ENCODE measurements around the gene SLC3A2.

GRCh38 chr11:62881579-62882430 lies 1.1 kb downstream of the SLC3A2 start:
- TF ChIP-seq, protein P1, sequence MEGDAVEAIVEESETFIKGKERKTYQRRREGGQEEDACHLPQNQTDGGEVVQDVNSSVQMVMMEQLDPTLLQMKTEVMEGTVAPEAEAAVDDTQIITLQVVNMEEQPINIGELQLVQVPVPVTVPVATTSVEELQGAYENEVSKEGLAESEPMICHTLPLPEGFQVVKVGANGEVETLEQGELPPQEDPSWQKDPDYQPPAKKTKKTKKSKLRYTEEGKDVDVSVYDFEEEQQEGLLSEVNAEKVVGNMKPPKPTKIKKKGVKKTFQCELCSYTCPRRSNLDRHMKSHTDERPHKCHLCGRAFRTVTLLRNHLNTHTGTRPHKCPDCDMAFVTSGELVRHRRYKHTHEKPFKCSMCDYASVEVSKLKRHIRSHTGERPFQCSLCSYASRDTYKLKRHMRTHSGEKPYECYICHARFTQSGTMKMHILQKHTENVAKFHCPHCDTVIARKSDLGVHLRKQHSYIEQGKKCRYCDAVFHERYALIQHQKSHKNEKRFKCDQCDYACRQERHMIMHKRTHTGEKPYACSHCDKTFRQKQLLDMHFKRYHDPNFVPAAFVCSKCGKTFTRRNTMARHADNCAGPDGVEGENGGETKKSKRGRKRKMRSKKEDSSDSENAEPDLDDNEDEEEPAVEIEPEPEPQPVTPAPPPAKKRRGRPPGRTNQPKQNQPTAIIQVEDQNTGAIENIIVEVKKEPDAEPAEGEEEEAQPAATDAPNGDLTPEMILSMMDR (IDR thresholded peaks at IDR 0.05; ENCODE audit: extremely low read depth in 1 of 2, insufficient read depth in 1 of 2, low read depth in 1 of 2, low read length in 2 of 2): no peak
- TF ChIP-seq POLR2AphosphoS5 (IDR thresholded peaks at IDR 0.05; ENCODE audit: insufficient read depth, low read depth, low read length): peak; percentile 48

All from endothelial cell of umbilical vein (primary cell).